ENCODE results near the gene GRIK3.

GRIK3 gene

GRCh38 chr1:36761113-36761512 lies 273.2 kb downstream of the GRIK3 start:
- no peak for DNase-seq (ENCODE audit: low read depth)

- no peak for DNase-seq (ENCODE audit: low read depth)
Observed at GRCh38 chr1:36760081-36760480, 274.2 kb downstream of the GRIK3 start.

- DNase-seq (ENCODE audit: low read depth): no peak
Observed at GRCh38 chr1:36759355-36759754, 275.0 kb downstream of the GRIK3 start.

GRCh38 chr1:36755303-36756230 lies 278.7 kb downstream of the GRIK3 start:
- no peak for DNase-seq (ENCODE audit: low read depth)

- no peak for DNase-seq (ENCODE audit: low read depth)
Observed at GRCh38 chr1:36754366-36754765, 279.9 kb downstream of the GRIK3 start.

- no peak for DNase-seq (ENCODE audit: low read depth)
Observed at GRCh38 chr1:36753451-36753850, 280.9 kb downstream of the GRIK3 start.

- DNase-seq (ENCODE audit: low read depth): no peak
Observed at GRCh38 chr1:36752891-36753361, 281.4 kb downstream of the GRIK3 start.

GRCh38 chr1:36752431-36752830 lies 281.9 kb downstream of the GRIK3 start:
- DNase-seq (ENCODE audit: low read depth): no peak

GRCh38 chr1:36751525-36751924 lies 282.8 kb downstream of the GRIK3 start:
- no peak for DNase-seq (ENCODE audit: low read depth)

GRCh38 chr1:36748466-36748865 lies 285.8 kb downstream of the GRIK3 start:
- DNase-seq (ENCODE audit: low read depth): no peak
